WTC11 (cell line): ENCODE data around the gene RNF125. TPM values are rescaled to one million over a fixed set of nuclear protein-coding genes. Genes with fewer than 3 reads are reported as not detected.

Source experiments
- ATAC-seq: fragments of 200-7000 bp; cut with Tn5 transposase; 2 replicates; pipeline ENCODE4 v1.10.0; 2021; ENCODE audit warnings: mild to moderate bottlenecking, moderate library complexity
- CTCF ChIA-PET: fragments of 300-600 bp; sonication (Branson Sonifier 250); formaldehyde crosslinking; loops from one replicate; lab custom pipeline; 2021; ENCODE audit warnings: antibody characterized with exemption; lab: Charles Lee
- POLR2A ChIA-PET: fragments of 350-600 bp; sonication (Branson Sonifier 250); formaldehyde crosslinking; loops from one replicate; lab custom pipeline; 2021; ENCODE audit warnings: antibody characterized with exemption; lab: Charles Lee
- DNase-seq: peaks from one replicate; pipeline ENCODE4 v3.0.0; 2021; ENCODE audit warnings: low spot score
- H3K27ac Mint-ChIP-seq: 2 replicates; pipeline ENCODE4 v1.8.0; 2021; ENCODE audit warnings: mixed read lengths
- H3K27me3 Mint-ChIP-seq: 2 replicates; pipeline ENCODE4 v1.8.0; 2021; ENCODE audit warnings: low read depth, mild to moderate bottlenecking, moderate library complexity, mixed read lengths
- H3K36me3 Mint-ChIP-seq: 2 replicates; pipeline ENCODE4 v1.8.0; 2021; ENCODE audit warnings: mixed read lengths
- H3K4me1 Mint-ChIP-seq: 2 replicates; pipeline ENCODE4 v1.8.0; 2022; ENCODE audit warnings: mixed read lengths
- H3K4me3 Mint-ChIP-seq: 2 replicates; pipeline ENCODE4 v1.8.0; 2021; ENCODE audit warnings: mild to moderate bottlenecking, moderate library complexity, mixed read lengths
- H3K9me3 Mint-ChIP-seq: 2 replicates; pipeline ENCODE4 v1.8.0; 2021; ENCODE audit warnings: mixed read lengths
- CBFB ChIP-seq: sonication (generic); formaldehyde crosslinking; IDR thresholded peaks from 2 replicates; pipeline ENCODE4 v1.8.1; 2022; ENCODE audit warnings: mild to moderate bottlenecking, low read depth, missing genetic modification reagents
- ESRRA ChIP-seq: sonication (generic); formaldehyde crosslinking; IDR thresholded peaks from 2 replicates; pipeline ENCODE4 v1.8.1; 2022; ENCODE audit warnings: mild to moderate bottlenecking, missing genetic modification reagents, borderline replicate concordance
- JAZF1 ChIP-seq: fragments of 250-450 bp; sonication (Bioruptor Pico); IDR thresholded peaks from 2 replicates; pipeline ENCODE4 v1.9.0; 2021; ENCODE audit warnings: moderate library complexity, mild to moderate bottlenecking, inconsistent platforms
- JUN ChIP-seq: sonication (generic); formaldehyde crosslinking; IDR thresholded peaks from 2 replicates; pipeline ENCODE4 v1.8.0; 2023; ENCODE audit warnings: mild to moderate bottlenecking, missing genetic modification reagents
- OVOL2 ChIP-seq: fragments of 250-450 bp; sonication (Bioruptor Pico); IDR thresholded peaks from 2 replicates; pipeline ENCODE4 v1.9.0; 2021; ENCODE audit warnings: mild to moderate bottlenecking, borderline replicate concordance
- RELA ChIP-seq: sonication (generic); formaldehyde crosslinking; IDR thresholded peaks from 2 replicates; pipeline ENCODE4 v1.8.1; 2022; ENCODE audit warnings: missing genetic modification reagents, mild to moderate bottlenecking, borderline replicate concordance
- RORB ChIP-seq: fragments of 250-450 bp; sonication (Bioruptor Pico); IDR thresholded peaks from 2 replicates; pipeline ENCODE4 v1.9.0; 2021; ENCODE audit warnings: mild to moderate bottlenecking
- TEAD1 ChIP-seq: sonication (generic); formaldehyde crosslinking; IDR thresholded peaks from 2 replicates; pipeline ENCODE4 v1.8.0; 2022; ENCODE audit warnings: mild to moderate bottlenecking, missing genetic modification reagents
- TEAD4 ChIP-seq: sonication (generic); formaldehyde crosslinking; IDR thresholded peaks from 2 replicates; pipeline ENCODE4 v1.8.0; 2022; ENCODE audit warnings: mild to moderate bottlenecking, missing genetic modification reagents
- TP53 ChIP-seq: sonication (generic); formaldehyde crosslinking; IDR thresholded peaks from 2 replicates; pipeline ENCODE4 v1.8.1; 2023; ENCODE audit warnings: mild to moderate bottlenecking, missing genetic modification reagents
- ZNF121 ChIP-seq: sonication (generic); formaldehyde crosslinking; IDR thresholded peaks from 2 replicates; pipeline ENCODE4 v1.8.0; 2023; ENCODE audit warnings: missing genetic modification reagents
- ZNF263 ChIP-seq: sonication (generic); formaldehyde crosslinking; IDR thresholded peaks from 2 replicates; pipeline ENCODE4 v1.8.1; 2022; ENCODE audit warnings: low read depth, mild to moderate bottlenecking, moderate library complexity, missing genetic modification reagents
- ZNF423 ChIP-seq: fragments of 250-450 bp; sonication (Bioruptor Pico); IDR thresholded peaks from 2 replicates; pipeline ENCODE4 v2.1.2; 2022; ENCODE audit warnings: mild to moderate bottlenecking, moderate library complexity
- total RNA-seq: library from RNA; stranded (reverse); gene quantifications from 3 replicates; pipeline ENCODE4 v1.2.3, GENCODE V29; 2021
- TF ChIP-seq, protein P1 (sequence below): sonication (generic); formaldehyde crosslinking; IDR thresholded peaks from 2 replicates; pipeline ENCODE4 v1.8.0; 2022; ENCODE audit warnings: missing genetic modification reagents
- TF ChIP-seq, protein P2 (sequence below): sonication (generic); formaldehyde crosslinking; IDR thresholded peaks from 2 replicates; pipeline ENCODE4 v1.8.1; 2022; ENCODE audit warnings: low read depth, mild to moderate bottlenecking, moderate library complexity, missing genetic modification reagents, borderline replicate concordance
- TF ChIP-seq, protein P3 (sequence below): sonication (generic); formaldehyde crosslinking; IDR thresholded peaks from 2 replicates; pipeline ENCODE4 v1.8.0; 2022; ENCODE audit warnings: mild to moderate bottlenecking, missing genetic modification reagents
- TF ChIP-seq, protein P4 (sequence below): fragments of 250-450 bp; sonication (Bioruptor Pico); IDR thresholded peaks from 2 replicates; pipeline ENCODE4 v1.9.0; 2021; ENCODE audit warnings: mild to moderate bottlenecking
- TF ChIP-seq, protein P5 (sequence below): sonication (generic); formaldehyde crosslinking; IDR thresholded peaks from 2 replicates; pipeline ENCODE4 v1.8.0; 2022; ENCODE audit warnings: mild to moderate bottlenecking, missing genetic modification reagents
- TF ChIP-seq, protein P6 (sequence below): fragments of 250-450 bp; sonication (Bioruptor Pico); conservative IDR thresholded peaks from 2 replicates; pipeline ENCODE4 v1.9.0; 2021; ENCODE audit warnings: mild to moderate bottlenecking
- TF ChIP-seq, protein P7 (sequence below): sonication (generic); formaldehyde crosslinking; IDR thresholded peaks from 2 replicates; pipeline ENCODE4 v1.8.1; 2022; ENCODE audit warnings: mild to moderate bottlenecking, missing genetic modification reagents, moderate library complexity, borderline replicate concordance
- TF ChIP-seq, protein P8 (sequence below): sonication (generic); formaldehyde crosslinking; IDR thresholded peaks from 2 replicates; pipeline ENCODE4 v1.8.1; 2022; ENCODE audit warnings: mild to moderate bottlenecking, moderate library complexity, missing genetic modification reagents

The RNF125 gene
- total RNA-seq, 1 experiment from 2014 or later, result 14.9 TPM

DNA sequence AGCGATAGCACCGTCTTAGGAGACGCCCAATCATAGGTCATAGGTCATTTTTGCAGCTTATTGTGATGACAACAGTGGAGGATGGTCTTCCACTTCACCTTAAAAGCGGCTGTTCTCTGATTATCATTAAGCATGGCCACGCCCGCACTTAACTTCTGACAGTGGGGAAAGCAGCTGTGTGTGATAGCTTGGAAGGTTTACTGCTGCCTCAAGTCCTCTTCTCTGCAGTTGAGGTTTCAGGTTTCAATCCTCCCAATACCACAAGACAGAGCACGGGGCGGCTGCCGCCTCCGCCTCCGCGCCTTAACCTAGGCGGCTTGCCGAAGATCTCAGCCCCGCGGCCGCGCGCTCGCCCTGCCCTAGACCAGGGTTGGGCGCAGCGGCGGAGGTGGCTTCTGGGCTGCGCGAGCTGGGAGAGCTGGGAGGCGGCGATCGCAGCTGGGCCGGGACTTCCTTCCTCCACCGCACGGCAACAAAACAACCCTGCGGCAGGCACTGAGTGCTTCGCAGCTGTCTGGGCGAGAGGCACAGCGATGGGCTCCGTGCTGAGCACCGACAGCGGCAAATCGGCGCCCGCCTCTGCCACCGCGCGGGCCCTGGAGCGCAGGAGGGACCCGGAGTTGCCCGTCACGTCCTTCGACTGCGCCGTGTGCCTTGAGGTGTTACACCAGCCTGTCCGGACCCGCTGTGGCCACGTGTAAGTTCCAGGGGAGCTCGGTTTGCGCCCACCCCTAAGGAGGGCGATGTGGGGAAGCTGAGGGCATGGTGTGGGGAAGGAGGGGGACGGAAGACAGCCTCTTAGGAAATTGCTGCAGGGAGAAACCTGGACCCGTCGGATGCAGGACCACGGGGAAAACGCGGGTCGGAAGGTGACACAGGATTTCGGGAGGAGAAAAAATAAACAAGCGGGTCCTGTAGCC lies at the start of gene RNF125 (continued):
- TF ChIP-seq, protein P1, sequence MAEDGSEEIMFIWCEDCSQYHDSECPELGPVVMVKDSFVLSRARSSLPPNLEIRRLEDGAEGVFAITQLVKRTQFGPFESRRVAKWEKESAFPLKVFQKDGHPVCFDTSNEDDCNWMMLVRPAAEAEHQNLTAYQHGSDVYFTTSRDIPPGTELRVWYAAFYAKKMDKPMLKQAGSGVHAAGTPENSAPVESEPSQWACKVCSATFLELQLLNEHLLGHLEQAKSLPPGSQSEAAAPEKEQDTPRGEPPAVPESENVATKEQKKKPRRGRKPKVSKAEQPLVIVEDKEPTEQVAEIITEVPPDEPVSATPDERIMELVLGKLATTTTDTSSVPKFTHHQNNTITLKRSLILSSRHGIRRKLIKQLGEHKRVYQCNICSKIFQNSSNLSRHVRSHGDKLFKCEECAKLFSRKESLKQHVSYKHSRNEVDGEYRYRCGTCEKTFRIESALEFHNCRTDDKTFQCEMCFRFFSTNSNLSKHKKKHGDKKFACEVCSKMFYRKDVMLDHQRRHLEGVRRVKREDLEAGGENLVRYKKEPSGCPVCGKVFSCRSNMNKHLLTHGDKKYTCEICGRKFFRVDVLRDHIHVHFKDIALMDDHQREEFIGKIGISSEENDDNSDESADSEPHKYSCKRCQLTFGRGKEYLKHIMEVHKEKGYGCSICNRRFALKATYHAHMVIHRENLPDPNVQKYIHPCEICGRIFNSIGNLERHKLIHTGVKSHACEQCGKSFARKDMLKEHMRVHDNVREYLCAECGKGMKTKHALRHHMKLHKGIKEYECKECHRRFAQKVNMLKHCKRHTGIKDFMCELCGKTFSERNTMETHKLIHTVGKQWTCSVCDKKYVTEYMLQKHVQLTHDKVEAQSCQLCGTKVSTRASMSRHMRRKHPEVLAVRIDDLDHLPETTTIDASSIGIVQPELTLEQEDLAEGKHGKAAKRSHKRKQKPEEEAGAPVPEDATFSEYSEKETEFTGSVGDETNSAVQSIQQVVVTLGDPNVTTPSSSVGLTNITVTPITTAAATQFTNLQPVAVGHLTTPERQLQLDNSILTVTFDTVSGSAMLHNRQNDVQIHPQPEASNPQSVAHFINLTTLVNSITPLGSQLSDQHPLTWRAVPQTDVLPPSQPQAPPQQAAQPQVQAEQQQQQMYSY (CRISPR knock-in tag), result peak; percentile 62
- TF ChIP-seq, protein P2, sequence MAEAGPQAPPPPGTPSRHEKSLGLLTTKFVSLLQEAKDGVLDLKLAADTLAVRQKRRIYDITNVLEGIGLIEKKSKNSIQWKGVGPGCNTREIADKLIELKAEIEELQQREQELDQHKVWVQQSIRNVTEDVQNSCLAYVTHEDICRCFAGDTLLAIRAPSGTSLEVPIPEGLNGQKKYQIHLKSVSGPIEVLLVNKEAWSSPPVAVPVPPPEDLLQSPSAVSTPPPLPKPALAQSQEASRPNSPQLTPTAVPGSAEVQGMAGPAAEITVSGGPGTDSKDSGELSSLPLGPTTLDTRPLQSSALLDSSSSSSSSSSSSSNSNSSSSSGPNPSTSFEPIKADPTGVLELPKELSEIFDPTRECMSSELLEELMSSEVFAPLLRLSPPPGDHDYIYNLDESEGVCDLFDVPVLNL (CRISPR knock-in tag), result no peak
- TF ChIP-seq, protein P3, sequence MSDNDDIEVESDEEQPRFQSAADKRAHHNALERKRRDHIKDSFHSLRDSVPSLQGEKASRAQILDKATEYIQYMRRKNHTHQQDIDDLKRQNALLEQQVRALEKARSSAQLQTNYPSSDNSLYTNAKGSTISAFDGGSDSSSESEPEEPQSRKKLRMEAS (CRISPR knock-in tag), result peak; percentile 90
- TF ChIP-seq, protein P4, sequence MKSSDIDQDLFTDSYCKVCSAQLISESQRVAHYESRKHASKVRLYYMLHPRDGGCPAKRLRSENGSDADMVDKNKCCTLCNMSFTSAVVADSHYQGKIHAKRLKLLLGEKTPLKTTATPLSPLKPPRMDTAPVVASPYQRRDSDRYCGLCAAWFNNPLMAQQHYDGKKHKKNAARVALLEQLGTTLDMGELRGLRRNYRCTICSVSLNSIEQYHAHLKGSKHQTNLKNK (CRISPR knock-in tag), result no peak
- TF ChIP-seq, protein P5, sequence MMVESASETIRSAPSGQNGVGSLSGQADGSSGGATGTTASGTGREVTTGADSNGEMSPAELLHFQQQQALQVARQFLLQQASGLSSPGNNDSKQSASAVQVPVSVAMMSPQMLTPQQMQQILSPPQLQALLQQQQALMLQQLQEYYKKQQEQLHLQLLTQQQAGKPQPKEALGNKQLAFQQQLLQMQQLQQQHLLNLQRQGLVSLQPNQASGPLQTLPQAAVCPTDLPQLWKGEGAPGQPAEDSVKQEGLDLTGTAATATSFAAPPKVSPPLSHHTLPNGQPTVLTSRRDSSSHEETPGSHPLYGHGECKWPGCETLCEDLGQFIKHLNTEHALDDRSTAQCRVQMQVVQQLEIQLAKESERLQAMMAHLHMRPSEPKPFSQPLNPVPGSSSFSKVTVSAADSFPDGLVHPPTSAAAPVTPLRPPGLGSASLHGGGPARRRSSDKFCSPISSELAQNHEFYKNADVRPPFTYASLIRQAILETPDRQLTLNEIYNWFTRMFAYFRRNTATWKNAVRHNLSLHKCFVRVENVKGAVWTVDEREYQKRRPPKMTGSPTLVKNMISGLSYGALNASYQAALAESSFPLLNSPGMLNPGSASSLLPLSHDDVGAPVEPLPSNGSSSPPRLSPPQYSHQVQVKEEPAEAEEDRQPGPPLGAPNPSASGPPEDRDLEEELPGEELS (CRISPR knock-in tag), result peak; percentile 89
- TF ChIP-seq OVOL2 (CRISPR knock-in tag), result no peak
- TF ChIP-seq CBFB (CRISPR knock-in tag), result 0 out of 2 replicates have a peak, but pooled peaks have one; percentile 25
- no peak; the same call in 1 of the 2 replicates for TF ChIP-seq ZNF121 (CRISPR knock-in tag)
- TF ChIP-seq ESRRA (CRISPR knock-in tag), result peak; percentile 75; the same call in 1 of the 2 replicates
- TF ChIP-seq JAZF1, result no peak
- TF ChIP-seq ZNF263 (CRISPR knock-in tag), result no peak; the same call in 1 of the 2 replicates
- TF ChIP-seq, protein P6, sequence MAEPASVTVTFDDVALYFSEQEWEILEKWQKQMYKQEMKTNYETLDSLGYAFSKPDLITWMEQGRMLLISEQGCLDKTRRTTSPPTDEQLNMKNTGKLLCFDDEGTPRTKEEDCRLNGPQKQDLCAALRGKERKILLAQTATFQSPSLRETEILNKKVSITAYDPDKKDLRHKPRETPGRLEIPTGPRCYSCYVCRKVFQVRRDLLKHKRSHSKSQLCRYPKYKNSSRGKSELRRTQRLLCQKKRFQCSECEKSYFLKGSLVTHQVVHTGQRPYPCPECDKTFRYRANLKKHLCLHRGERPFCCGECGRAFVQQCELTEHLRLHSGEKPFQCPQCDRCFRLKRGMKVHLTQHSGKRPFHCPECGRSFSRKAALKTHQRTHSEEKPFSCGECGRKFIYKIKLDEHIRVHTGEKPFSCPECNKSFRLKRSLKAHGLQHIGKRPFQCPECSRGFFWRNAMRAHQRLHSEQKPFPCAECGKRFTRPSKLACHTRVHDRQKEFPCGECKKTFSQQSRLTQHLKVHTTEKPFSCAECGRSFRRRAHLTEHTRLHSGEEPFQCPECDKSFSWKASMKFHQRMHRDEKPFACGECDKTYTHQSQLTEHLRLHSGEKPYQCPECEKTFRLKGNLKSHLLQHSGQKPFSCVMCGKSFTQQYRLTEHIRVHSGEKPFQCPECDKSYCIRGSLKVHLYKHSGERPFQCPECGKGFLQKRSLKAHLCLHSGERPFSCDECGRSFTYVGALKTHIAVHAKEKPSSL (CRISPR knock-in tag), result no peak
- peak; percentile 40; the same call in 1 of the 2 replicates for TF ChIP-seq TEAD1
- TF ChIP-seq JUN (CRISPR knock-in tag), result no peak
- no peak for TF ChIP-seq TEAD4 (CRISPR knock-in tag)
- TF ChIP-seq, all 79 proteins: peak for 25

DNA sequence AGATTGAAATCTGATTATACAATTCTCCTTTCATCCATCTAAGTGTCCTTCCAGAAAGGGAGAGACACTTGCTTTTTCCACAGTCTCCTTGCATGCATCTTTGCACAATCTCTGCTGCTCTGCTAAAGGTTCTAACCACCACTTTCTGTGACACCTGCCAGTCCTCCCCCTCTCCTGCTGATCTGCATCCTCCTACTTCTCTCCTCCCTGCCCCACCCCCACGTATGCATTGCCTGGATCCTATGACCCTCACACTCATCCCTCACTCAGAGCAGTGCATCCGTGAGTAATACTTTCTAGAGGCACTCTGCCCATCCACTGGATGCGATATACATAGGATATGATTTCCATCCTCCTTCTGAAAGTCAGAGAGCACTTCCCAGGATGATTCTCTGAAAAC lies 48.0 kb upstream of the RNF125 start:
- POLR2A ChIA-PET, result no interaction called here
- CTCF ChIA-PET, result no interaction called here
- peaks cover 35% of the 10 kb centered on the region for H3K9me3 Mint-ChIP-seq

More for the DNA sequence above, 48.0 kb upstream of the RNF125 start:
- ATAC-seq, result peak; percentile 76
- Mint-ChIP-seq H3K4me1 (peaks cover 7% of the 10 kb centered on the region), H3K27me3 (no peaks in the 10 kb centered on the region; the same call in 1 of the 2 replicates), H3K4me3 (no peak overlapping the region), H3K36me3 (peaks cover 25% of the 10 kb centered on the region), H3K27ac (no peak overlapping the region)
- TF ChIP-seq, protein P2 (CRISPR knock-in tag), result no peak
- TF ChIP-seq, protein P7, sequence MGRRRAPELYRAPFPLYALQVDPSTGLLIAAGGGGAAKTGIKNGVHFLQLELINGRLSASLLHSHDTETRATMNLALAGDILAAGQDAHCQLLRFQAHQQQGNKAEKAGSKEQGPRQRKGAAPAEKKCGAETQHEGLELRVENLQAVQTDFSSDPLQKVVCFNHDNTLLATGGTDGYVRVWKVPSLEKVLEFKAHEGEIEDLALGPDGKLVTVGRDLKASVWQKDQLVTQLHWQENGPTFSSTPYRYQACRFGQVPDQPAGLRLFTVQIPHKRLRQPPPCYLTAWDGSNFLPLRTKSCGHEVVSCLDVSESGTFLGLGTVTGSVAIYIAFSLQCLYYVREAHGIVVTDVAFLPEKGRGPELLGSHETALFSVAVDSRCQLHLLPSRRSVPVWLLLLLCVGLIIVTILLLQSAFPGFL (CRISPR knock-in tag), result no peak
- no peak for TF ChIP-seq RORB
- no peak for TF ChIP-seq RELA (CRISPR knock-in tag)
- no peak for TF ChIP-seq ZNF423 (CRISPR knock-in tag)
- no peak for TF ChIP-seq TP53 (CRISPR knock-in tag)
- TF ChIP-seq, protein P8, sequence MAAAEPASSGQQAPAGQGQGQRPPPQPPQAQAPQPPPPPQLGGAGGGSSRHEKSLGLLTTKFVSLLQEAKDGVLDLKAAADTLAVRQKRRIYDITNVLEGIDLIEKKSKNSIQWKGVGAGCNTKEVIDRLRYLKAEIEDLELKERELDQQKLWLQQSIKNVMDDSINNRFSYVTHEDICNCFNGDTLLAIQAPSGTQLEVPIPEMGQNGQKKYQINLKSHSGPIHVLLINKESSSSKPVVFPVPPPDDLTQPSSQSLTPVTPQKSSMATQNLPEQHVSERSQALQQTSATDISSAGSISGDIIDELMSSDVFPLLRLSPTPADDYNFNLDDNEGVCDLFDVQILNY, result no peak
- TF ChIP-seq, all 79 proteins: peak for 0
- no peak for DNase-seq
